Psoas muscle (tissue), 8 donors: ENCODE data around the gene PRCD. TPM values are rescaled to one million over a fixed set of nuclear protein-coding genes. Genes with fewer than 3 reads are reported as not detected.

ENCODE experiments used
- ATAC-seq, 4 donors: fragments of 200-7000 bp; cut with Tn5 transposase; one replicate each; pipeline ENCODE4 v1.9.1; 2020; ENCODE audit warnings: moderate library complexity in 3 of 4, mild to moderate bottlenecking in 2 of 4
- DNase-seq, 2 donors: peaks; one replicate each; pipeline ENCODE4 v3.0.0-alpha.2; 2020
- H3K27ac ChIP-seq: fragments of 200-600 bp; one replicate; pipeline ENCODE4 v1.8.0; 2022
- H3K27me3 ChIP-seq, 3 donors: fragments of 200-600 bp in 1 of 3; one replicate each; pipeline versions ENCODE4 v1.6.1 to v1.8.0; 2013 to 2022; ENCODE audit warnings: low read length in 2 of 3, mild to moderate bottlenecking in 2 of 3, moderate library complexity in 1 of 3; ENCODE audit not compliant: insufficient read depth in 3 of 3
- H3K36me3 ChIP-seq, 2 donors: fragments of 200-600 bp in 1 of 2; one replicate each; pipeline versions ENCODE4 v1.6.1 to v1.8.0; 2013 to 2022; ENCODE audit warnings: low read depth in 1 of 2, mild to moderate bottlenecking in 1 of 2, moderate library complexity in 1 of 2; ENCODE audit not compliant: insufficient read depth in 1 of 2
- H3K4me1 ChIP-seq: fragments of 200-600 bp; one replicate; pipeline ENCODE4 v1.8.0; 2022
- H3K4me3 ChIP-seq: fragments of 200-600 bp; one replicate; pipeline ENCODE4 v1.8.0; 2022; ENCODE audit warnings: mild to moderate bottlenecking
- H3K9me3 ChIP-seq: fragments of 200-600 bp; one replicate; pipeline ENCODE4 v1.8.0; 2022
- WGBS, 3 donors: extraction: QIAGEN DNeasy Blood & Tissue Kit; methylation state at CpG; one replicate each; pipeline versions ENCODE4 v1.1.6 to v1.1.7; 2013; 5-methylcytosine and 5-hydroxymethylcytosine counted together
- intact Hi-C, 2 donors: fragments of 100-400 bp; cut with DNase I; formaldehyde crosslinking; loops; one replicate each; pipeline versions ENCODE4 v1.11.0 to v1.14.2; 2022
- polyA plus RNA-seq, 3 donors: library from polyadenylated mRNA; stranded (reverse); fragments of 200-250 nt; gene quantifications; one replicate each; pipeline ENCODE4 v1.2.3, GENCODE V29; 2013
- total RNA-seq, 4 donors: library from RNA; stranded (reverse); fragmentation: NEBNext Ultra II Directional in 2 of 4; extraction: Animal tissue kit (Norgen Biotek cat#: 25700) in 2 of 4; gene quantifications; one replicate each; pipeline versions ENCODE4 v1.2.1 to v1.2.4, GENCODE V29; 2021 to 2023
- TF ChIP-seq, protein P1 (sequence below): fragments of 200-600 bp; IDR thresholded peaks from one replicate; pipeline ENCODE4 v1.8.0; 2022; ENCODE audit warnings: antibody characterized with exemption
- donor health status: healthy with polysubstance abuse.
- donor health status: DM: no; HTN: no; CAD: no; lungs with moderate emphysema.
- donor health status: Bipolar disorder and iron deficiency.
- donor health status: healthy.
- donor health status: DM: yes; HTN: yes; CAD: no.
- donor health status: DM: no; HTN: no; CAD: no.
- donor health status: DM: no; HTN: no; CAD: no.
- donor health status: DM: yes; HTN: yes; CAD: no.

PRCD gene
- total and polyA plus RNA-seq, 7 donors, result 0.18 to 1.7 (median 1.3) TPM

- intact Hi-C loops, result no loop called here
- DNase-seq (no peak), ATAC-seq (no peak)
- Histone ChIP-seq H3K9me3 (no peaks in the 10 kb centered on the region), H3K36me3 (no peaks in the 10 kb centered on the region), H3K27ac (no peak overlapping the region), H3K4me3 (no peak overlapping the region), H3K27me3 (no peaks in the 10 kb centered on the region), H3K4me1 (peaks cover 7% of the 10 kb centered on the region)
- TF ChIP-seq, protein P1, sequence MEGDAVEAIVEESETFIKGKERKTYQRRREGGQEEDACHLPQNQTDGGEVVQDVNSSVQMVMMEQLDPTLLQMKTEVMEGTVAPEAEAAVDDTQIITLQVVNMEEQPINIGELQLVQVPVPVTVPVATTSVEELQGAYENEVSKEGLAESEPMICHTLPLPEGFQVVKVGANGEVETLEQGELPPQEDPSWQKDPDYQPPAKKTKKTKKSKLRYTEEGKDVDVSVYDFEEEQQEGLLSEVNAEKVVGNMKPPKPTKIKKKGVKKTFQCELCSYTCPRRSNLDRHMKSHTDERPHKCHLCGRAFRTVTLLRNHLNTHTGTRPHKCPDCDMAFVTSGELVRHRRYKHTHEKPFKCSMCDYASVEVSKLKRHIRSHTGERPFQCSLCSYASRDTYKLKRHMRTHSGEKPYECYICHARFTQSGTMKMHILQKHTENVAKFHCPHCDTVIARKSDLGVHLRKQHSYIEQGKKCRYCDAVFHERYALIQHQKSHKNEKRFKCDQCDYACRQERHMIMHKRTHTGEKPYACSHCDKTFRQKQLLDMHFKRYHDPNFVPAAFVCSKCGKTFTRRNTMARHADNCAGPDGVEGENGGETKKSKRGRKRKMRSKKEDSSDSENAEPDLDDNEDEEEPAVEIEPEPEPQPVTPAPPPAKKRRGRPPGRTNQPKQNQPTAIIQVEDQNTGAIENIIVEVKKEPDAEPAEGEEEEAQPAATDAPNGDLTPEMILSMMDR, result no peak
- 92 to 96% (median 94%) methylated on average over 11 of the region's 11 CpGs for WGBS, 3 donors
Observed at GRCh38 chr17:76574166-76574565, 34.3 kb downstream of the PRCD start.

DNA sequence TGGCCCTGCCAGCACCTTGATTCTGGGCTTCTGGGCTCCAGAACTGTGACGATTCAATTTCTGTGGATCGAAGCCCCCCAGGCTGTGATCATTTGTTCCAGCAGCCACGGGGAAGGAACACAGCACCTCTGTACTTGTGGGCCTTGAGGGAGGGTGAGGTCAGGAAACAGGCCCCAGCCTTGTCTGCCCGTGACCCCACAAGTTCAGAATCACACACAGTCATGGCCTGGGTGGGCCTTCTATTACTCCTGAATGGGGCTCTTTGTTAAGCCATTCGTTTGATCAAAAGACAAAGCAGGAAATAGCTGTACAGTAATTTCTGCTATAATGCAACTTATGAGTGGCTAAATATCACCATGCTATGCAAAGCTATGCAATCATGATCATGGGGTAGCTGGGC lies 35.7 kb downstream of the PRCD start:
- no peak for ATAC-seq
- intact Hi-C loops, result no loop called here
- TF ChIP-seq, protein P1, result no peak

DNA sequence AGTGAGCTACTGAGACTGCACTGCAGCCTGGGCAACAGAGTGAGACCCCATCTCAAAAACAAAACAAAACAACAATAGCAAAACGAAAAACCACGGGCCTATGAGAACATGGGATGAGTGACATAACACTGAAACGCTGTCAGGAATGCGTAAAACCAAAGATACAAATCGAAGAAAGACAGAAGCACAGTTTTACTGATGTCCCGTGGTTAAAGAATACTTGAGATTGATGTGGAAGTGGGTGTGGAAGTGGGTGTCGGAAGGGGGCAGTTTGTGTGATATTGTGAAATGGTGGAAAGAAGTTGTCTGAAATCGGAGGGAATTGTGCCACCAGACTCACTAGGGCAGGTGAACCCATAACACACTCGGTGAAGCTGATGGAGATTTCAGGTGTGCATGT lies 36.3 kb downstream of the PRCD start:
- TF ChIP-seq, protein P1, result no peak
- Histone ChIP-seq H3K27ac (no peak overlapping the region), H3K9me3 (no peaks in the 10 kb centered on the region), H3K4me1 (peaks cover 8% of the 10 kb centered on the region), H3K27me3 (no peaks in the 10 kb centered on the region), H3K36me3 (no peaks in the 10 kb centered on the region), H3K4me3 (no peak overlapping the region)
- intact Hi-C loops, result no loop called here
- ATAC-seq (no peak), DNase-seq (no peak)
- 86 to 92% (median 90%) methylated on average over 9 of the region's 9 CpGs for WGBS, 3 donors

More for the DNA sequence above, 35.7 kb downstream of the PRCD start:
- Histone ChIP-seq H3K4me3 (no peak overlapping the region), H3K9me3 (no peaks in the 10 kb centered on the region), H3K27ac (no peak overlapping the region), H3K27me3 (no peaks in the 10 kb centered on the region), H3K36me3 (no peaks in the 10 kb centered on the region), H3K4me1 (peaks cover 1% of the 10 kb centered on the region)
- WGBS, 3 donors, result 71 to 77% (median 71%) methylated on average over 5 of the region's 5 CpGs
- no peak for DNase-seq

DNA sequence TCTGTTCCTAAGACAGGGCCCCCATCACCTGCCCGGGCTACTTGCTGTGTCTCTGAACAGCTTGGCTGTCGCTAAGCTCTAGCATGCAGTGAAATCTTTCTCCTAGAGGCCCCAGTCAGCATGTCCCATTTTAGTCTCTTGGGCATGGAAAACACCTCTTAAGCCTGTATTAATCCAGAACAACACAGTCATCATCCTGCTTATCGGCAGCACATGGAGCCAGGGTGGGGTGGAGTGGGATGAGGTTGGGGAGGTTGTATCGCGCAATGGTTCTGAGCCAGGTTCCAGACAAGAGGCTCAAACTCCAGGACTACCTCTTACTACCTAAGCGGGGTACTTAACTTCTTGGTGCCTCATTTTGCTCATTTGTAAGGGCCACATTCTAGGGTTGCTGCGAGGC lies 38.0 kb downstream of the PRCD start:
- 90 to 92% (median 91%) methylated on average over 7 of the region's 7 CpGs for WGBS, 3 donors
- H3K36me3 ChIP-seq, result no peaks in the 10 kb centered on the region
- TF ChIP-seq, protein P1, result no peak
- H3K4me1 ChIP-seq, result peaks cover 11% of the 10 kb centered on the region
- no peak overlapping the region for H3K4me3 ChIP-seq
- intact Hi-C loops, result no loop called here
- no peaks in the 10 kb centered on the region for H3K27me3 ChIP-seq
- no peak for DNase-seq
- H3K9me3 ChIP-seq, result no peaks in the 10 kb centered on the region
- ATAC-seq, result no peak
- H3K27ac ChIP-seq, result no peak overlapping the region

DNA sequence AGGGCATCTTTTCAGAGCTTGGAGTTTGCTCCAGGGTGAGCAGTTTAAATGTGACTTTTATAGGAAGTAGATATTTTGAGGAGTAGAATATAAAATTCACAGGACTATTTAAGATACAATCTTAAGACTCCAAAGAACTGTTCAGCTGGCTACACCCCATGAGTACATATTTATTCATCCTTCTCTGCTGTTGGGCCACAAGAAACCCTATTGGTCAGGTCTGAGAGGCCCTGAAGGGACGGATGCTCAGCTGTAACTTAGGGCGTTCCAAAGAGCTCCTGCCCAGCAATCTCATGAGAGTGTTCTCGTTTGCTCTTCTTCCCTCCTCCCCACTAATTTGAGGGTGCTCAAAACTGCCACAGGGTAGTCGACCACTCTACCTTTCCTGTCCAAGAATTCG lies 38.5 kb downstream of the PRCD start:
- intact Hi-C loops, result no loop called here

More for the DNA sequence above, 38.5 kb downstream of the PRCD start:
- 74 to 81% (median 77%) methylated on average over 5 of the region's 5 CpGs for WGBS, 3 donors
- Histone ChIP-seq H3K27me3 (no peaks in the 10 kb centered on the region), H3K4me3 (no peak overlapping the region), H3K9me3 (no peaks in the 10 kb centered on the region), H3K36me3 (no peaks in the 10 kb centered on the region), H3K4me1 (peaks cover 11% of the 10 kb centered on the region), H3K27ac (no peak overlapping the region)
- no peak for ATAC-seq
- no peak for DNase-seq
- TF ChIP-seq, protein P1, result no peak
